HepG2 (cell line): ENCODE data around the gene ZNF626. TPM values are rescaled to one million over a fixed set of nuclear protein-coding genes. Genes with fewer than 3 reads are reported as not detected.
A peak's percentile ranks its signal among the peaks of the same experiment; 100 is the strongest.

Source experiments
- ATAC-seq: fragments of 200-7000 bp; cut with Tn5 transposase; 3 replicates; pipeline ENCODE4 v1.9.1; 2020; ENCODE audit warnings: mild to moderate bottlenecking, moderate library complexity
- BruUV-seq: library from RNA; stranded (reverse); fragments of 400-500 nt; replicated peaks from 2 replicates; lab custom pipeline; 2021; lab: Mats Ljungman, UMichigan
- CTCF ChIA-PET: fragments of 300-600 bp; formaldehyde crosslinking; extraction: SDS; loops from one replicate; lab custom pipeline; 2021; ENCODE audit warnings: low total read pairs, inconsistent platforms, low intra/inter-chr PET ratio; lab: Yijun Ruan, JAX
- POLR2A ChIA-PET: fragments of 350-600 bp; sonication (Branson Sonifier 250); formaldehyde crosslinking; loops from one replicate; lab custom pipeline; 2020; ENCODE audit warnings: antibody characterized with exemption, inconsistent platforms; lab: Yijun Ruan, JAX
- DNase-seq: peaks from one replicate; pipeline ENCODE4 v3.0.0-alpha.2; 2015; ENCODE audit warnings: low spot score
- FAIRE-seq: peaks from 3 replicates; lab custom pipeline; 2011; peaks lifted over from hg19 to GRCh38; lab: Jason Lieb, UNC
- H2AFZ ChIP-seq: one replicate; pipeline ENCODE4 v1.6.1; 2011; ENCODE audit warnings: low read length, inconsistent platforms
- H3K27ac ChIP-seq: fragments of 300-600 bp; 3 replicates; pipeline ENCODE4 v1.8.0; 2011; ENCODE audit warnings: mixed run types, mild to moderate bottlenecking, mixed read lengths, low read length, inconsistent platforms; ENCODE audit not compliant: insufficient read depth; ENCODE audit errors: extremely low read length
- H3K27me3 ChIP-seq, 2 experiments: fragments of 200-600 bp in 1 of 2; 2 replicates in 1 of 2; 3 replicates in 1 of 2; pipeline versions ENCODE4 v1.6.0 to v1.8.0; 2011; ENCODE audit warnings: low read length in 2 of 2, mild to moderate bottlenecking in 2 of 2, moderate library complexity in 2 of 2, inconsistent platforms in 1 of 2; ENCODE audit not compliant: insufficient read depth in 2 of 2, control insufficient read depth in 1 of 2
- H3K36me3 ChIP-seq, 2 experiments: fragments of 200-600 bp in 1 of 2; replicated peaks in 1 of 2; 2 replicates in 1 of 2; 3 replicates in 1 of 2; pipeline versions ENCODE4 v1.5.1 to v1.8.0; 2011; ENCODE audit warnings: low read length in 2 of 2, inconsistent platforms in 1 of 2; ENCODE audit not compliant: insufficient read depth in 2 of 2, control insufficient read depth in 1 of 2
- H3K4me1 ChIP-seq: 2 replicates; pipeline ENCODE4 v1.5.1; 2012; ENCODE audit warnings: low read length, inconsistent platforms; ENCODE audit not compliant: insufficient read depth
- H3K4me2 ChIP-seq: 2 replicates; pipeline ENCODE4 v1.6.0; 2011; ENCODE audit warnings: low read depth, low read length, inconsistent platforms
- H3K4me3 ChIP-seq, 3 experiments: fragments of 200-600 bp in 1 of 3; sonication (generic), shearing (Covaris generic) in 1 of 3; replicated peaks in 1 of 3; 2 replicates each; pipeline ENCODE4 v1.5.1; 2011 to 2016; ENCODE audit warnings: low read length in 3 of 3, inconsistent platforms in 2 of 3, low read depth in 2 of 3, mild to moderate bottlenecking in 2 of 3, control low read depth in 1 of 3, mixed read lengths in 1 of 3; ENCODE audit not compliant: insufficient read depth in 1 of 3
- H3K79me2 ChIP-seq: one replicate; pipeline ENCODE4 v1.6.1; 2011; ENCODE audit warnings: low read length, inconsistent platforms; ENCODE audit not compliant: insufficient read depth
- H3K9ac ChIP-seq: 2 replicates; pipeline ENCODE4 v1.6.0; 2011; ENCODE audit warnings: mild to moderate bottlenecking, low read depth, low read length, inconsistent platforms; ENCODE audit not compliant: insufficient read depth
- H3K9me3 ChIP-seq: 2 replicates; pipeline ENCODE4 v1.5.1; 2012; ENCODE audit warnings: mild to moderate bottlenecking, low read length
- H4K20me1 ChIP-seq: 2 replicates; pipeline ENCODE4 v1.6.0; 2011; ENCODE audit warnings: inconsistent platforms, mild to moderate bottlenecking, low read length, moderate library complexity; ENCODE audit not compliant: insufficient read depth
- FOSL2 ChIP-seq: sonication (generic); formaldehyde crosslinking; IDR thresholded peaks from 2 replicates; pipeline ENCODE4 v1.4.0; 2020; ENCODE audit warnings: missing genetic modification reagents
- GMEB1 ChIP-seq: sonication (generic); formaldehyde crosslinking; IDR thresholded peaks from 2 replicates; pipeline ENCODE4 v1.5.1; 2020; ENCODE audit warnings: missing genetic modification reagents, mild to moderate bottlenecking, borderline replicate concordance
- KAT7 ChIP-seq: IDR thresholded peaks from 2 replicates; pipeline ENCODE4 v1.6.1; 2018; ENCODE audit warnings: borderline replicate concordance, missing compliant biosample characterization
- TCF12 ChIP-seq, 2 experiments: fragments of 450-650 bp in 1 of 2; sonication (generic) in 1 of 2; formaldehyde crosslinking in 1 of 2; IDR thresholded peaks; 2 replicates each; pipeline versions ENCODE4 v1.6.1 to v1.8.0; 2017 to 2022; ENCODE audit warnings: antibody characterized with exemption in 1 of 2, mild to moderate bottlenecking in 1 of 2, missing genetic modification reagents in 1 of 2, moderate library complexity in 1 of 2
- ZBTB38 ChIP-seq: sonication (generic); formaldehyde crosslinking; IDR thresholded peaks from 2 replicates; pipeline ENCODE4 v1.5.1; 2020; ENCODE audit warnings: mild to moderate bottlenecking, missing genetic modification reagents
- ZMAT3 ChIP-seq: sonication (generic); formaldehyde crosslinking; conservative IDR thresholded peaks from 2 replicates; pipeline ENCODE4 v1.7.0; 2021; ENCODE audit warnings: missing genetic modification reagents
- ZNF138 ChIP-seq: sonication (generic); formaldehyde crosslinking; IDR thresholded peaks from 2 replicates; pipeline ENCODE4 v1.5.0; 2020; ENCODE audit warnings: mild to moderate bottlenecking, low read depth, missing genetic modification reagents
- ZNF292 ChIP-seq: sonication (generic); formaldehyde crosslinking; IDR thresholded peaks from 2 replicates; pipeline ENCODE4 v1.8.1; 2022; ENCODE audit warnings: mild to moderate bottlenecking, low read depth, missing genetic modification reagents, borderline replicate concordance
- ZNF343 ChIP-seq: sonication (generic); formaldehyde crosslinking; IDR thresholded peaks from 2 replicates; pipeline ENCODE4 v1.4.0; 2020; ENCODE audit warnings: mild to moderate bottlenecking, missing genetic modification reagents
- ZNF503 ChIP-seq: sonication (generic); formaldehyde crosslinking; IDR thresholded peaks from 2 replicates; pipeline ENCODE4 v1.4.0; 2020; ENCODE audit warnings: missing genetic modification reagents
- ZNF605 ChIP-seq: sonication (generic); formaldehyde crosslinking; IDR thresholded peaks from 2 replicates; pipeline ENCODE4 v1.8.0; 2022; ENCODE audit warnings: mild to moderate bottlenecking, missing genetic modification reagents
- ZNF614 ChIP-seq: IDR thresholded peaks from 2 replicates; pipeline ENCODE4 v1.6.1; 2018; ENCODE audit warnings: missing biosample characterization, missing genetic modification reagents, inconsistent platforms, borderline replicate concordance
- WGBS: methylation state at CpG from one replicate; pipeline ENCODE4 v1.1.6; 2017; ENCODE audit warnings: low lambda C conversion rate; 5-methylcytosine and 5-hydroxymethylcytosine counted together
- in situ Hi-C: cut with HindIII; loops from 2 replicates; pipeline ENCODE4 v1.10.0; 2017; ENCODE audit warnings: low pct_unique_long_range_greater_than_20kb; ENCODE audit not compliant: extremely low pct_ligation_motif_present
- intact Hi-C: fragments of 100-400 bp; cut with micrococcal nuclease; formaldehyde crosslinking; loops from one replicate; pipeline ENCODE4 v1.10.0; 2022; ENCODE audit not compliant: unreplicated experiment
- polyA plus RNA-seq, 8 experiments: library from polyadenylated mRNA; depleted of rRNA in 3 of 8; stranded (reverse) in 7 of 8; unstranded in 1 of 8; fragments of >200 nt; fragmentation: Illumina TruSeq in 4 of 8; extraction: Trizol in 4 of 8; gene quantifications; 2 replicates each; pipeline versions ENCODE4 v1.2.1 to v1.2.3, GENCODE V29; 2011 to 2016; ENCODE audit warnings: low read depth in 4 of 8, missing spikeins in 1 of 8, mixed read lengths in 1 of 8; ENCODE audit not compliant: insufficient read depth in 1 of 8
- total RNA-seq, 5 experiments: library from RNA; depleted of rRNA; stranded (reverse); fragments of >200 nt; fragmentation: Illumina TruSeq; extraction: Trizol; gene quantifications; 2 replicates each; pipeline ENCODE4 v1.2.3, GENCODE V29; 2016; ENCODE audit warnings: low read depth in 1 of 5
- TF ChIP-seq, protein P1 (sequence below), 2 experiments: sonication (generic) in 1 of 2; formaldehyde crosslinking in 1 of 2; IDR thresholded peaks; 2 replicates each; pipeline versions ENCODE4 v1.4.0 to v1.6.1; 2016 to 2020; ENCODE audit warnings: borderline replicate concordance in 1 of 2, low read depth in 1 of 2, mild to moderate bottlenecking in 1 of 2, missing genetic modification reagents in 1 of 2

The ZNF626 gene
- total and polyA plus RNA-seq, 2 of the 13 experiments (the other 11 are each of a cell fraction or from before 2014, with no cell fraction given): 3.5 to 4.1 TPM

- Histone ChIP-seq H3K79me2 (peaks cover 9% of the 10 kb centered on the region), H3K4me1 (peaks cover 36% of the 10 kb centered on the region), H3K9ac (peak overlapping the region; percentile 64), H3K4me2 (peak overlapping the region; percentile 57), H3K4me3 (peak overlapping the region; percentile 32 to 44 (median 34); a peak in 5 of 6 replicates), H3K27me3 (no peaks in the 10 kb centered on the region), H2AFZ (no peak overlapping the region), H3K9me3 (peaks cover 30% of the 10 kb centered on the region), H3K27ac (peak overlapping the region; percentile 78), H3K36me3 (no peaks in the 10 kb centered on the region), H4K20me1 (no peaks in the 10 kb centered on the region)
- peak; percentile 76 for ATAC-seq
- CTCF ChIA-PET: no interaction called here
- intact Hi-C loops: no loop called here
- in situ Hi-C loops: no loop called here
- POLR2A ChIA-PET: interaction anchor here (1.0 to 1.4 kb wide), 4 partner anchors 99 to 889 kb away, joined by 3 to 6 read pairs (median 4); partner anchors contain the start of genes ZNF66, ZNF737 and ZNF85
- peak; percentile 22 for DNase-seq
- WGBS: 65% methylated on average over 19 of the region's 22 CpGs
- no TSS peak for BruUV-seq
- no peak for FAIRE-seq
- TF ChIP-seq ZNF614 (0 out of 2 replicates have a peak, but pooled peaks have one; percentile 0), FOSL2 (CRISPR knock-in tag) (peak; percentile 36; the same call in 1 of the 2 replicates), KAT7 (CRISPR knock-in tag) (no peak), TCF12 (IDR thresholded peaks at IDR 0.05) (no peak), TCF12 (CRISPR knock-in tag; IDR thresholded peaks at IDR 0.05) (no peak), ZNF343 (CRISPR knock-in tag) (0 out of 2 replicates have a peak, but pooled peaks have one; percentile 30), ZNF605 (CRISPR knock-in tag) (peak; percentile 7; the same call in 1 of the 2 replicates), ZNF503 (no peak), GMEB1 (CRISPR knock-in tag) (no peak), ZBTB38 (CRISPR knock-in tag) (peak; percentile 62; the same call in 1 of the 2 replicates), ZNF138 (CRISPR knock-in tag) (no peak), ZNF292 (CRISPR knock-in tag) (peak; percentile 39; the same call in 1 of the 2 replicates), ZMAT3 (CRISPR knock-in tag) (0 out of 2 replicates have a peak, but pooled peaks have one; percentile 26)
- TF ChIP-seq, protein P1, sequence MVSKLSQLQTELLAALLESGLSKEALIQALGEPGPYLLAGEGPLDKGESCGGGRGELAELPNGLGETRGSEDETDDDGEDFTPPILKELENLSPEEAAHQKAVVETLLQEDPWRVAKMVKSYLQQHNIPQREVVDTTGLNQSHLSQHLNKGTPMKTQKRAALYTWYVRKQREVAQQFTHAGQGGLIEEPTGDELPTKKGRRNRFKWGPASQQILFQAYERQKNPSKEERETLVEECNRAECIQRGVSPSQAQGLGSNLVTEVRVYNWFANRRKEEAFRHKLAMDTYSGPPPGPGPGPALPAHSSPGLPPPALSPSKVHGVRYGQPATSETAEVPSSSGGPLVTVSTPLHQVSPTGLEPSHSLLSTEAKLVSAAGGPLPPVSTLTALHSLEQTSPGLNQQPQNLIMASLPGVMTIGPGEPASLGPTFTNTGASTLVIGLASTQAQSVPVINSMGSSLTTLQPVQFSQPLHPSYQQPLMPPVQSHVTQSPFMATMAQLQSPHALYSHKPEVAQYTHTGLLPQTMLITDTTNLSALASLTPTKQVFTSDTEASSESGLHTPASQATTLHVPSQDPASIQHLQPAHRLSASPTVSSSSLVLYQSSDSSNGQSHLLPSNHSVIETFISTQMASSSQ (IDR thresholded peaks at IDR 0.05; ENCODE audit: low read depth): peak; percentile 6
- TF ChIP-seq, protein P1 (CRISPR knock-in tag; IDR thresholded peaks at IDR 0.05; ENCODE audit: borderline replicate concordance): 0 out of 2 replicates have a peak, but pooled peaks have one; percentile 56
Measured at GRCh38 chr19:20664901-20665781, 3.8 kb upstream of the ZNF626 start.
